SK-N-SH (cell line): Measurements from ENCODE around the gene KLHL12. TPM values are rescaled to one million over a fixed set of nuclear protein-coding genes. Genes with fewer than 3 reads are reported as not detected.
"Not testable (repeated sequence)": the region's sequence is repeated elsewhere in the genome, so short reads cannot be mapped to it uniquely, and the experiment has no call there.

Source experiments
- CTCF ChIA-PET: fragments of 300-600, 350-600 bp; formaldehyde crosslinking; extraction: SDS; loops from one replicate; lab custom pipeline; 2021; lab: Yijun Ruan, JAX
- POLR2A ChIA-PET: fragments of 350-600 bp; sonication (Branson Sonifier 250); formaldehyde crosslinking; extraction: SDS; loops from one replicate; lab custom pipeline; 2020; ENCODE audit warnings: antibody characterized with exemption, inconsistent platforms; lab: Yijun Ruan, JAX
- DNase-seq: peaks from one replicate; pipeline ENCODE4 v3.0.0; 2012
- H2AFZ ChIP-seq: fragments of 200-600 bp; sonication (generic); 2 replicates; pipeline ENCODE4 v1.8.1; 2016; ENCODE audit warnings: antibody characterized with exemption, mild to moderate bottlenecking, low read depth
- H3F3A ChIP-seq: fragments of 200-600 bp; sonication (generic); replicated peaks from 2 replicates; pipeline ENCODE3; 2016; ENCODE audit warnings: antibody characterized with exemption, mild to moderate bottlenecking; ENCODE audit not compliant: insufficient read depth
- H3K27ac ChIP-seq, 2 experiments: fragments of 200-500 bp in 1 of 2; fragments of 200-600 bp in 1 of 2; sonication (Bioruptor generic) in 1 of 2; sonication (generic), shearing (Covaris generic) in 1 of 2; 2 replicates each; pipeline versions ENCODE4 v1.5.1 to v1.6.1; 2014 to 2016; ENCODE audit warnings: low read depth in 2 of 2, inconsistent platforms in 1 of 2, low read length in 1 of 2, mild to moderate bottlenecking in 1 of 2, mixed read lengths in 1 of 2
- H3K27me3 ChIP-seq: fragments of 200-600 bp; sonication (generic), shearing (Covaris generic); 2 replicates; pipeline ENCODE4 v1.6.1; 2016; ENCODE audit warnings: mixed run types; ENCODE audit not compliant: insufficient read depth
- H3K36me3 ChIP-seq, 2 experiments: fragments of 200-500 bp in 1 of 2; fragments of 200-600 bp in 1 of 2; sonication (Bioruptor generic) in 1 of 2; sonication (generic) in 1 of 2; replicated peaks in 1 of 2; 2 replicates each; pipeline versions ENCODE3 to v1.5.1; 2014 to 2016; ENCODE audit warnings: low read length in 1 of 2, mild to moderate bottlenecking in 1 of 2; ENCODE audit not compliant: insufficient read depth in 2 of 2, control insufficient read depth in 1 of 2
- H3K4me1 ChIP-seq, 2 experiments: fragments of 200-500 bp in 1 of 2; fragments of 200-600 bp in 1 of 2; sonication (Bioruptor generic) in 1 of 2; sonication (generic), shearing (Covaris generic) in 1 of 2; 2 replicates each; pipeline versions ENCODE4 v1.5.1 to v1.6.1; 2014 to 2016; ENCODE audit warnings: low read depth in 1 of 2, low read length in 1 of 2, mixed run types in 1 of 2; ENCODE audit not compliant: insufficient read depth in 2 of 2, control insufficient read depth in 1 of 2
- H3K4me2 ChIP-seq: fragments of 200-600 bp; sonication (generic), shearing (Covaris generic); 2 replicates; pipeline ENCODE4 v1.6.1; 2017; ENCODE audit warnings: mixed run types
- H3K4me3 ChIP-seq, 2 experiments: fragments of 200-500 bp in 1 of 2; fragments of 200-600 bp in 1 of 2; sonication (Bioruptor generic) in 1 of 2; sonication (generic), shearing (Covaris generic) in 1 of 2; 2 replicates each; pipeline versions ENCODE4 v1.5.1 to v1.8.1; 2014 to 2016; ENCODE audit warnings: low read depth in 2 of 2, inconsistent platforms in 1 of 2, low read length in 1 of 2, mild to moderate bottlenecking in 1 of 2, mixed read lengths in 1 of 2, moderate library complexity in 1 of 2
- H3K79me2 ChIP-seq: fragments of 200-600 bp; sonication (generic); 2 replicates; pipeline ENCODE4 v1.8.1; 2017; ENCODE audit warnings: mild to moderate bottlenecking; ENCODE audit not compliant: insufficient read depth
- H3K9ac ChIP-seq: fragments of 200-600 bp; sonication (generic); 2 replicates; pipeline ENCODE4 v1.6.1; 2017; ENCODE audit warnings: mixed run types
- H3K9me2 ChIP-seq: fragments of 200-600 bp; sonication (generic); 2 replicates; pipeline ENCODE4 v1.6.1; 2017; ENCODE audit warnings: mixed run types
- H3K9me3 ChIP-seq: fragments of 200-600 bp; sonication (generic); 2 replicates; pipeline ENCODE4 v1.6.1; 2017; ENCODE audit warnings: mixed run types, mild to moderate bottlenecking, moderate library complexity
- H4K20me1 ChIP-seq: fragments of 200-600 bp; sonication (generic); 2 replicates; pipeline ENCODE4 v1.6.1; 2017; ENCODE audit warnings: mild to moderate bottlenecking, mixed run types; ENCODE audit not compliant: insufficient read depth
- EP300 ChIP-seq, 2 experiments: IDR thresholded peaks; 2 replicates each; pipeline versions ENCODE4 v1.4.0 to v1.6.1; 2012; ENCODE audit warnings: borderline replicate concordance in 1 of 2, low read depth in 1 of 2, low read length in 1 of 2
- EZH2phosphoT487 ChIP-seq: fragments of 200-600 bp; sonication (generic); IDR thresholded peaks from 2 replicates; pipeline ENCODE4 v1.6.1; 2017; ENCODE audit warnings: low read depth, mixed run types, mild to moderate bottlenecking, antibody characterized with exemption, moderate library complexity, borderline replicate concordance
- FOXM1 ChIP-seq: IDR thresholded peaks from 2 replicates; pipeline ENCODE4 v1.4.0; 2012; ENCODE audit warnings: low read depth, mild to moderate bottlenecking
- GABPA ChIP-seq: IDR thresholded peaks from 2 replicates; pipeline ENCODE4 v1.4.0; 2012; ENCODE audit warnings: low read depth, mild to moderate bottlenecking
- IRF3 ChIP-seq: fragments of 150-350 bp; IDR thresholded peaks from 2 replicates; pipeline ENCODE4 v1.6.1; 2016; ENCODE audit warnings: mild to moderate bottlenecking, low read depth, low read length
- MEF2A ChIP-seq: IDR thresholded peaks from 2 replicates; pipeline ENCODE4 v1.4.0; 2012; ENCODE audit warnings: low read depth, borderline replicate concordance
- PBX3 ChIP-seq: IDR thresholded peaks from 2 replicates; pipeline ENCODE4; 2012
- REST ChIP-seq: IDR thresholded peaks from 2 replicates; pipeline ENCODE4 v1.6.1; 2012; ENCODE audit warnings: mild to moderate bottlenecking, low read depth, low read length, moderate library complexity
- RFX5 ChIP-seq: IDR thresholded peaks from 2 replicates; pipeline ENCODE4 v1.6.1; 2012; ENCODE audit warnings: mild to moderate bottlenecking, improper control_type of control experiment, low read length
- TEAD4 ChIP-seq: IDR thresholded peaks from 2 replicates; pipeline ENCODE4 v1.4.0; 2012; ENCODE audit warnings: mild to moderate bottlenecking, borderline replicate concordance; ENCODE audit not compliant: insufficient read depth
- YY1 ChIP-seq: IDR thresholded peaks from 2 replicates; pipeline ENCODE4 v1.4.0; 2012; ENCODE audit warnings: low read depth, mild to moderate bottlenecking
- ZBTB33 ChIP-seq: IDR thresholded peaks from 2 replicates; pipeline ENCODE4 v1.4.0; 2012; ENCODE audit warnings: low read depth, borderline replicate concordance
- WGBS: methylation state at CpG from one replicate; pipeline ENCODE4 v1.1.6; 2017; ENCODE audit warnings: low lambda C conversion rate; 5-methylcytosine and 5-hydroxymethylcytosine counted together
- polyA plus RNA-seq, 3 experiments: library from polyadenylated mRNA; depleted of rRNA; stranded (reverse); fragments of >200 nt; gene quantifications; 2 replicates each; pipeline ENCODE4 v1.2.3, GENCODE V29; 2012

The KLHL12 gene
- polyA plus RNA-seq, 1 of the 3 experiments (the other 2 are of a cell fraction), result 22.6 TPM

- TF ChIP-seq IRF3 (no peak), YY1 (no peak), MEF2A (no peak)
Measured at GRCh38 chr1:202915146-202915545, 11.9 kb downstream of the KLHL12 start (continued).

- H3K9ac ChIP-seq, H3K27me3 ChIP-seq, H3K79me2 ChIP-seq, H3F3A ChIP-seq, H3K9me3 ChIP-seq, H2AFZ ChIP-seq, H3K4me3 ChIP-seq, H3K27ac ChIP-seq, H3K4me1 ChIP-seq, CTCF ChIA-PET, H3K9me2 ChIP-seq, POLR2A ChIA-PET, DNase-seq, H3K4me2 ChIP-seq, H4K20me1 ChIP-seq: not testable (repeated sequence)
- 98% methylated on average over 4 of the region's 4 CpGs for WGBS
- H3K36me3 ChIP-seq, result peaks cover 55 to 93% of the 10 kb centered on the region in 2 experiments
Measured at GRCh38 chr1:202912476-202912875, 14.6 kb downstream of the KLHL12 start.

- Histone ChIP-seq H3K27me3 (no peaks in the 10 kb centered on the region), H3K9me2 (no peaks in the 10 kb centered on the region), H2AFZ (no peak overlapping the region), H3K9ac (no peak overlapping the region), H3K9me3 (no peaks in the 10 kb centered on the region), H3K4me3 (no peak overlapping the region), H3K4me2 (no peak overlapping the region), H3K27ac (no peak overlapping the region), H4K20me1 (no peaks in the 10 kb centered on the region), H3F3A (no peaks in the 10 kb centered on the region), H3K4me1 (no peaks in the 10 kb centered on the region), H3K79me2 (no peaks in the 10 kb centered on the region), H3K36me3 (peaks cover 57 to 76% of the 10 kb centered on the region in 2 experiments)
- no peak for TF ChIP-seq RFX5
- TF ChIP-seq TEAD4, result no peak
- TF ChIP-seq ZBTB33, result no peak
- no peak for TF ChIP-seq FOXM1
- no peak for TF ChIP-seq EZH2phosphoT487
- TF ChIP-seq EP300 (IDR thresholded peaks at IDR 0.05; ENCODE audit: borderline replicate concordance in 1 of 2, low read depth in 1 of 2, low read length in 1 of 2), result no peak
- no peak for TF ChIP-seq PBX3
- no peak for TF ChIP-seq GABPA
- TF ChIP-seq REST, result no peak
- DNase-seq, result no peak
- CTCF ChIA-PET, result no interaction called here
- 77% methylated on average over 1 of the region's 1 CpG for WGBS
- POLR2A ChIA-PET, result no interaction called here
Measured at GRCh38 chr1:202909494-202909893, 17.5 kb downstream of the KLHL12 start.
